ENCODE results near the gene SYT8. TPM values are rescaled to one million over a fixed set of nuclear protein-coding genes. Genes with fewer than 3 reads are reported as not detected.

Gene SYT8
- total RNA-seq, 1 experiment from 2014 or later = 1.0 TPM

GRCh38 chr11:1842149-1843097, 7.6 kb downstream of the SYT8 start:
- ChIA-PET POLR2A (no interaction called here), RAD21 (ENCODE audit: low non-redundant PET in 1 of 2, low total read pairs in 2 of 2, uncharacterized antibody in 2 of 2, unreplicated experiment in 2 of 2) (no interaction called here), CTCF (interaction anchor here (0.7 kb wide), 1 partner anchor 34 kb away, joined by 3 read pairs; no protein-coding TSS in a partner anchor)
- Histone ChIP-seq H3K9me3 (ENCODE audit: control insufficient read depth in 1 of 2, insufficient read depth in 1 of 2, low read depth in 1 of 2, low read length in 2 of 2) (no peaks in the 10 kb centered on the region), H3K4me2 (ENCODE audit: low read length) (no peak overlapping the region), H3K4me3 (replicated peaks in 1 of 2; ENCODE audit: low read depth in 1 of 2, low read length in 2 of 2) (no peak overlapping the region), H3K4me1 (ENCODE audit: control insufficient read depth in 1 of 2, insufficient read depth in 2 of 2, low read length in 2 of 2) (no peaks in the 10 kb centered on the region), H3K9me2 (ENCODE audit: insufficient read depth) (no peaks in the 10 kb centered on the region), H3K27ac (ENCODE audit: low read depth, low read length) (no peak overlapping the region), H4K20me1 (ENCODE audit: insufficient read depth) (no peaks in the 10 kb centered on the region), H3K36me3 (ENCODE audit: control insufficient read depth in 1 of 2, insufficient read depth in 2 of 2, low read length in 2 of 2) (no peaks in the 10 kb centered on the region), H2AFZ (ENCODE audit: low read depth, low read length, poor library complexity, severe bottlenecking) (no peak overlapping the region), H3K79me2 (ENCODE audit: insufficient read depth, low read length) (no peaks in the 10 kb centered on the region), H3K9ac (ENCODE audit: low read length) (no peak overlapping the region), H3K27me3 (ENCODE audit: insufficient read depth, low read length) (no peaks in the 10 kb centered on the region)
- intact Hi-C loops (cut with micrococcal nuclease) = no loop called here
- no TSS peak for BruUV-seq (replicated peaks)
- no peak for ATAC-seq
- TF ChIP-seq TCF7L2 (IDR thresholded peaks at IDR 0.05; ENCODE audit: borderline replicate concordance, extremely low read depth, insufficient read depth, insufficient read length) (peak; percentile 97), SIN3A (IDR thresholded peaks at IDR 0.05; ENCODE audit: low read depth) (no peak)
- no peak for DNase-seq (ENCODE audit: low read depth, low spot score)

- H3K9me3 ChIP-seq (ENCODE audit: control insufficient read depth in 1 of 2, insufficient read depth in 1 of 2, low read depth in 1 of 2, low read length in 2 of 2) = no peaks in the 10 kb centered on the region
- no peaks in the 10 kb centered on the region for H3K36me3 ChIP-seq (ENCODE audit: control insufficient read depth in 1 of 2, insufficient read depth in 2 of 2, low read length in 2 of 2)
- DNase-seq (ENCODE audit: low read depth, low spot score) (no peak), ATAC-seq (no peak)
- H3K9me2 ChIP-seq (ENCODE audit: insufficient read depth) = no peaks in the 10 kb centered on the region
- H3K27ac ChIP-seq (ENCODE audit: low read depth, low read length) = no peak overlapping the region
- no peaks in the 10 kb centered on the region for H3K27me3 ChIP-seq (ENCODE audit: insufficient read depth, low read length)
- H4K20me1 ChIP-seq (ENCODE audit: insufficient read depth) = no peaks in the 10 kb centered on the region
- POLR2A ChIA-PET = no interaction called here
- H2AFZ ChIP-seq (ENCODE audit: low read depth, low read length, poor library complexity, severe bottlenecking) = no peak overlapping the region
- RAD21 ChIA-PET (ENCODE audit: low non-redundant PET in 1 of 2, low total read pairs in 2 of 2, uncharacterized antibody in 2 of 2, unreplicated experiment in 2 of 2) = no interaction called here
- intact Hi-C loops (cut with micrococcal nuclease) = no loop called here
- no peaks in the 10 kb centered on the region for H3K79me2 ChIP-seq (ENCODE audit: insufficient read depth, low read length)
- no peak overlapping the region for H3K4me3 ChIP-seq (replicated peaks in 1 of 2; ENCODE audit: low read depth in 1 of 2, low read length in 2 of 2)
- no peak overlapping the region for H3K4me2 ChIP-seq (ENCODE audit: low read length)
- no peak overlapping the region for H3K9ac ChIP-seq (ENCODE audit: low read length)
- TF ChIP-seq ZNF274 (IDR thresholded peaks at IDR 0.05; ENCODE audit: low read depth, low read length) (no peak), JUND (IDR thresholded peaks at IDR 0.05) (no peak), EZH2phosphoT487 (IDR thresholded peaks at IDR 0.05; ENCODE audit: borderline replicate concordance) (no peak), CBX3 (IDR thresholded peaks at IDR 0.05; ENCODE audit: low read depth) (no peak), SIN3A (IDR thresholded peaks at IDR 0.05; ENCODE audit: low read depth) (no peak), EZH2 (IDR thresholded peaks at IDR 0.05) (no peak), YY1 (IDR thresholded peaks at IDR 0.05; ENCODE audit: extremely low read depth, insufficient replicate concordance, low read depth, low read length) (no peak), EGR1 (IDR thresholded peaks at IDR 0.05; ENCODE audit: low read depth) (no peak), FOSL1 (IDR thresholded peaks at IDR 0.05; ENCODE audit: low read depth) (no peak), SRF (IDR thresholded peaks at IDR 0.05; ENCODE audit: low read depth) (no peak), REST (IDR thresholded peaks at IDR 0.05; ENCODE audit: low read depth) (no peak), POLR2AphosphoS5 (IDR thresholded peaks at IDR 0.05; ENCODE audit: low read depth, low read length) (no peak)
- no peaks in the 10 kb centered on the region for H3K4me1 ChIP-seq (ENCODE audit: control insufficient read depth in 1 of 2, insufficient read depth in 2 of 2, low read length in 2 of 2)
- no TSS peak for BruUV-seq (replicated peaks)
- CTCF ChIA-PET = interaction anchor here (0.7 kb wide), 1 partner anchor 33 kb away, joined by 3 read pairs; no protein-coding TSS in a partner anchor
These were observed 8.3 kb downstream of the SYT8 start for GRCh38 chr11:1843098-1843473.
